Neutrophil (primary cell): ENCODE measurements around the gene SNX11.
"Not testable (repeated sequence)": the region's sequence is repeated elsewhere in the genome, so short reads cannot be mapped to it uniquely, and the experiment has no call there.

Experiments used
- H3K27ac ChIP-seq: fragments of 200-600 bp; sonication (generic); 2 replicates; pipeline ENCODE4 v1.5.1; 2016; ENCODE audit warnings: mild to moderate bottlenecking, moderate library complexity
- H3K27me3 ChIP-seq: fragments of 200-600 bp; sonication (generic); 2 replicates; pipeline ENCODE4 v1.6.0; 2016; ENCODE audit warnings: mild to moderate bottlenecking
- H3K36me3 ChIP-seq: fragments of 200-600 bp; sonication (generic); 2 replicates; pipeline ENCODE4 v1.5.1; 2017
- H3K4me1 ChIP-seq, 2 experiments: fragments of 200-600 bp in 1 of 2; sonication (generic) in 1 of 2; 1 replicate in 1 of 2; 2 replicates in 1 of 2; pipeline versions ENCODE4 v1.5.1 to v1.6.1; 2013 to 2016; ENCODE audit warnings: low read depth in 1 of 2, low read length in 1 of 2, mild to moderate bottlenecking in 1 of 2, moderate library complexity in 1 of 2; ENCODE audit not compliant: control insufficient read depth in 1 of 2, insufficient read depth in 1 of 2
- H3K4me3 ChIP-seq, 2 experiments: fragments of 200-600 bp in 1 of 2; sonication (generic) in 1 of 2; 1 replicate in 1 of 2; 2 replicates in 1 of 2; pipeline ENCODE4 v1.5.1; 2013 to 2016; ENCODE audit warnings: low read depth in 1 of 2, low read length in 1 of 2, mild to moderate bottlenecking in 1 of 2, moderate library complexity in 1 of 2
- H3K9me3 ChIP-seq: fragments of 200-600 bp; sonication (generic); 2 replicates; pipeline ENCODE4 v1.5.1; 2016
- TF ChIP-seq, protein P1 (sequence below): fragments of 200-600 bp; sonication (generic); IDR thresholded peaks from 2 replicates; pipeline ENCODE4 v1.5.1; 2016; ENCODE audit warnings: antibody characterized with exemption

SNX11 gene

DNA sequence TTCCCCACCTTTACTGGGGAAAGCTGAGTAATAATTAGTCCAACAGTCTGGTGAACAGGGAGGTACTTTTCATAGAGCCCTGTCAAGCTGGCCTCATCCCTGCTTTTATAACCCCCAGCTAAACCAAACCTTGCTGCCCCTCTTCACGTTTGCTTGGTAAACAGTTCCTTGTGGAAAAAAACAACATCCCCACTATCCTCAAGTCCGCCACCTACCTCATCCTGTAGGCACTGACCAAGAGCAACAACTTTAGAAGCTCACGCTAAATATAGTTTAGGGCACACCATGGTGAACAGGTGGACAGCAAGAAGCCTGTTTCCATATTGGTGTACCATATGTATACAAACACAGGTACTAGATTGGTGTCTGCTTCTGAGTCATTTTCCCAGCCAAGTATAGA is 42.9 kb upstream of the SNX11 start:
- H3K36me3 ChIP-seq = peaks cover 83% of the 10 kb centered on the region
- H3K27me3 ChIP-seq = no peaks in the 10 kb centered on the region
- TF ChIP-seq, protein P1, sequence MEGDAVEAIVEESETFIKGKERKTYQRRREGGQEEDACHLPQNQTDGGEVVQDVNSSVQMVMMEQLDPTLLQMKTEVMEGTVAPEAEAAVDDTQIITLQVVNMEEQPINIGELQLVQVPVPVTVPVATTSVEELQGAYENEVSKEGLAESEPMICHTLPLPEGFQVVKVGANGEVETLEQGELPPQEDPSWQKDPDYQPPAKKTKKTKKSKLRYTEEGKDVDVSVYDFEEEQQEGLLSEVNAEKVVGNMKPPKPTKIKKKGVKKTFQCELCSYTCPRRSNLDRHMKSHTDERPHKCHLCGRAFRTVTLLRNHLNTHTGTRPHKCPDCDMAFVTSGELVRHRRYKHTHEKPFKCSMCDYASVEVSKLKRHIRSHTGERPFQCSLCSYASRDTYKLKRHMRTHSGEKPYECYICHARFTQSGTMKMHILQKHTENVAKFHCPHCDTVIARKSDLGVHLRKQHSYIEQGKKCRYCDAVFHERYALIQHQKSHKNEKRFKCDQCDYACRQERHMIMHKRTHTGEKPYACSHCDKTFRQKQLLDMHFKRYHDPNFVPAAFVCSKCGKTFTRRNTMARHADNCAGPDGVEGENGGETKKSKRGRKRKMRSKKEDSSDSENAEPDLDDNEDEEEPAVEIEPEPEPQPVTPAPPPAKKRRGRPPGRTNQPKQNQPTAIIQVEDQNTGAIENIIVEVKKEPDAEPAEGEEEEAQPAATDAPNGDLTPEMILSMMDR = no peak
- H3K4me3 ChIP-seq = no peak overlapping the region
- H3K27ac ChIP-seq = no peak overlapping the region
- no peaks in the 10 kb centered on the region for H3K9me3 ChIP-seq
- H3K4me1 ChIP-seq = no peaks in the 10 kb centered on the region

DNA sequence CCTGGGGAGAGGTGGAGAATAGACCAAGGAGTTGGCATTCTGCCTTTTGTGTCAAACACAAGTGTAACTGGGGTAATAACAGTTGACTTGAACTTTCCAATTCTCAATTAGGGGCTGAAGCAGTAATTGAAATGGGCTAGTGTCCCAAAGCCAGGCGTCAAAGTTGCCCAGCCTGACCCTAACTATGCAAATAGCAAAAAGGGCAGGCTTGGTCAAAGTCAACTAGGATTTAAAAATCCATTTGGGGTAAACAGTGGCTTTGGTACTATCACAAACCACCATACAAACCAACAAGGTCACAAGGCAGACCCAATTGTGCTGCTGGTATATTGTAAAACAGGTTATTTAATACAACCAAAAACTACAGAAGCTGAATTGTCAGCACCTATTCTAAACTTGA is 41.4 kb upstream of the SNX11 start:
- H3K9me3 ChIP-seq = no peaks in the 10 kb centered on the region
- H3K27ac ChIP-seq = no peak overlapping the region
- peaks cover 81% of the 10 kb centered on the region for H3K36me3 ChIP-seq
- no peaks in the 10 kb centered on the region for H3K27me3 ChIP-seq
- H3K4me3 ChIP-seq = no peak overlapping the region
- no peaks in the 10 kb centered on the region for H3K4me1 ChIP-seq
- TF ChIP-seq, protein P1 = no peak

DNA sequence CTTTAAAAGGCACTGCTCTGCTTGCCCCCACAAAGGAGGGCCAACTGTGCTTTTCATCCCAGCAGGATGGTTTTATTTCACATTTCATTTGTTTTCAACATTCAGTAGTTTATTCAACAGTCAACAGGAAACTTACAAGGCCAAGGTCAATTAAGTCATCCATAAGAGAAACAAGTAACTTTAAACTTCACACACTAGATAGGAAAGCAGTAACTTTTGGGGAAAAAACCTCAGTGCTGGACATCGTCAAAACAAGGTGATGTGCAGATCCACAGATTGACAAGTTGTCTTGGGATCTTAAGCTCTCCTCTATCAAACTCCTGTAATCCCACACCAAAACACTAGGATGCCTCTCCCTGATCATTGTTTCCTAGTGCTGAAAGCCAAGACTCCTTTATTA is 40.9 kb upstream of the SNX11 start:
- H3K27me3 ChIP-seq = no peaks in the 10 kb centered on the region
- peaks cover 81% of the 10 kb centered on the region for H3K36me3 ChIP-seq
- no peak overlapping the region for H3K4me3 ChIP-seq
- TF ChIP-seq, protein P1 = no peak
- no peaks in the 10 kb centered on the region for H3K9me3 ChIP-seq
- H3K27ac ChIP-seq = no peak overlapping the region
- H3K4me1 ChIP-seq = no peaks in the 10 kb centered on the region

DNA sequence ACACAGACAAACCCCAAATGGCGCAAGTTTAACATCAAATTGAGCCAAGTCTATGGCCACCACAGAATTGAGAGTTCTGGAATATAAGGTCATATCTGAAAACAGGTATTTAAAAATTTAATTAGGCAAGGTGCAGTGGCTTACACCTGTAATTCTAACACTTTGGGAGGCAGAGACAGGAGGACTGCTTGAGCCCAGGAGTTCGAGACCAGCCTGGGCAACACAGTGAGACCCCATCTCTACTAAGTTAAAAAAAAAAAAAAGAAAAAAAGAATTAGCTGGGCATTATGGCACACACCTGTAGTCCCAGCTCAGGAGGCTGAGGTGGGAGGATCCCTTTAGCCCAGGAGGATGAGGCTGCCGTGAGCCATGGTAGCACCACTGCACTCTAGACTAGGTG is 40.3 kb upstream of the SNX11 start:
- TF ChIP-seq, protein P1 = no peak
- H3K27ac ChIP-seq = no peak overlapping the region
- no peaks in the 10 kb centered on the region for H3K27me3 ChIP-seq
- H3K36me3 ChIP-seq = peaks cover 78% of the 10 kb centered on the region
- H3K9me3 ChIP-seq = no peaks in the 10 kb centered on the region
- H3K4me3 ChIP-seq = no peak overlapping the region
- no peaks in the 10 kb centered on the region for H3K4me1 ChIP-seq

DNA sequence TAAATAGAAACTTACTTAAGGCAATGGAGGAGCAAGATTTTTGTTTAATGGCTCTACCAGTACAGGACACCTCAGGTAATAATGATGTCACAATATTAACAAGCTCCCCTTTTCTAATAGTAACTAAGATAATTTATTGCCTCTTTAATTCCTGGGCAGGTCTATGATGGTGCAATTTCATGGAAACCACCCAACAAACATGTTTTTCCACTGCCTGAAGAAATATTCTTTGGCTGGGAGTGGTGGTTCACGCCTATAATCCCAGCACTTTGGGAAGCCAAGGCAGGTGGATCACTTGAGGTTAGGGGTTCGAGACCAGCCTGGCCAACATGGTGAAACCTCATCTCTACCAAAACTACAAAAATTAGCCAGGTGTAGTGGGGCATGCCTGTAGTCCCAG is 39.8 kb upstream of the SNX11 start:
- H3K27me3 ChIP-seq, H3K27ac ChIP-seq, H3K9me3 ChIP-seq, H3K4me1 ChIP-seq, H3K4me3 ChIP-seq: not testable (repeated sequence)
- H3K36me3 ChIP-seq = peaks cover 75% of the 10 kb centered on the region

DNA sequence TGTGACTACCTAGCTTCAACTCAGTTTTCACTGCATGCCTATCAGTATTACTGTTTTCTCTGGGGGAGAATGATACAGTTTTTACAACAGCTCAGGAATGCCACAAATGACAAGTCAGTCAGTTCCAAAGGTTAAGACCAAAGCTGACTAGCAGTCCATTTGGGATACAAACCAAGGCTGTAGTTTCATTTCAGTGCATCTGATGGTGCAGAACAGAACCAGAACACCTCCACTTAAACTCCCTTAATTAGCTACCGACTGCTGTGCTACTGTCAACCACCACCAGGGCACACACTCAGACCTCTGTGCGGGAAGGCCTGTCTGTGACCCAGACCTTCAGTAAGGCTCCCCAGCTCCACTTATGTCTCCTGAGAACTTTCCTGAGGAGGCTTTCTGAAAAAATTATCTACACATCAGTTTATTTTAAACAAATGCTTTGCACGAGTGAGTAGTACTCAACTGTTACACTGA is 39.0 kb upstream of the SNX11 start:
- H3K36me3 ChIP-seq = peaks cover 74% of the 10 kb centered on the region
- H3K27me3 ChIP-seq = no peaks in the 10 kb centered on the region
- H3K27ac ChIP-seq = no peak overlapping the region
- no peaks in the 10 kb centered on the region for H3K4me1 ChIP-seq
- no peaks in the 10 kb centered on the region for H3K9me3 ChIP-seq
- H3K4me3 ChIP-seq = no peak overlapping the region
- TF ChIP-seq, protein P1 = no peak
